Esophagus squamous epithelium (tissue), 4 donors: Measurements from ENCODE around the gene TMCC2.

Source experiments
- POLR2A ChIP-seq, 4 donors: fragments of 450-650 bp; IDR thresholded peaks; one replicate each; pipeline ENCODE4 v1.6.1; 2017; ENCODE audit warnings: antibody characterized with exemption in 4 of 4, mild to moderate bottlenecking in 4 of 4, moderate library complexity in 3 of 4
- TF ChIP-seq, protein P1 (sequence below), 6 experiments: fragments of 450-650 bp in 4 of 6; fragments of 200-600 bp in 2 of 6; sonication (generic) in 2 of 6; IDR thresholded peaks; one replicate each; pipeline ENCODE4 v1.5.1; 2016 to 2019; ENCODE audit warnings: antibody characterized with exemption in 6 of 6, mild to moderate bottlenecking in 4 of 6, moderate library complexity in 4 of 6

DNA sequence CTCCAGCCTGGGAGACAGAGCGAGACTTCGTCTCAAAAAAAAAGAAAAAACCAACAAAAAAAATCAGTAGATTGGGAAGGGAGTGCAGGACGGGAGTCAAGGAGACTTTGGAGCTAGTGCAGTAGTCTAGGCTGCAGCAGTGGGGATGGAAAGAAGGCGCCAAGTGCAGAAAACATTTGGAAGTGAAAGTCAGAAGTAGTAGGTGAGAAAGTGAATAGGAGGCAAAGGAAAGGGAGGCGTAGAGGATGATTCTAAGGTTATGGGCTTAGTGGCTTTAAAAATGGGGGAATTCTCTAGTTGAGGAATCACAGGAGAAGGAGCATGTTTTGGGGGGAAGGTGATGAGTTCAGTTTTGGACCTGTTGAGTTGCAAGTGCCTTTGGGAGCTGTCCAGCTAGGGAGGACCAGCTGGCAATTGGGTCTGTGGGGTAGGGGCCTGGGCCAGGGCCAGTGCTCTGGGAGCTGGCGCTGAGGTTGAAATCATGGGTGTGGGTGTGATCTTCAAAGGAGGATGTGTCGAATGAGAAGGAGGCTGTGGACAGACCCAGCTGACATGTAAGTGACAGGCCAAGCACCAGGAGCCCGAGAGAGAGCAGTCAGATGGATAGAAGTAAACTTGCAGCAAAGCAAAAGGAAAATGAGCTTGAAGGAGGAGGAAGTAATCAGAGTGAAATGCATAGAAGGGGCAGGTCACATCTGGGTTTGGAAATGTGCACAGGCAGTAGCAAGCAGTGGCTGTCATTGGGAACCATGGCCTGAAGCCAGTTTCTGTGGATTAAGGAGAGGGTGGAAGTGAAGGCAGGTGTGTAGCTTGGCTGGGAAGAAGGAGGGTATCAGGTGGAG, 15.8 kb downstream of the TMCC2 start:
- TF ChIP-seq, protein P1, sequence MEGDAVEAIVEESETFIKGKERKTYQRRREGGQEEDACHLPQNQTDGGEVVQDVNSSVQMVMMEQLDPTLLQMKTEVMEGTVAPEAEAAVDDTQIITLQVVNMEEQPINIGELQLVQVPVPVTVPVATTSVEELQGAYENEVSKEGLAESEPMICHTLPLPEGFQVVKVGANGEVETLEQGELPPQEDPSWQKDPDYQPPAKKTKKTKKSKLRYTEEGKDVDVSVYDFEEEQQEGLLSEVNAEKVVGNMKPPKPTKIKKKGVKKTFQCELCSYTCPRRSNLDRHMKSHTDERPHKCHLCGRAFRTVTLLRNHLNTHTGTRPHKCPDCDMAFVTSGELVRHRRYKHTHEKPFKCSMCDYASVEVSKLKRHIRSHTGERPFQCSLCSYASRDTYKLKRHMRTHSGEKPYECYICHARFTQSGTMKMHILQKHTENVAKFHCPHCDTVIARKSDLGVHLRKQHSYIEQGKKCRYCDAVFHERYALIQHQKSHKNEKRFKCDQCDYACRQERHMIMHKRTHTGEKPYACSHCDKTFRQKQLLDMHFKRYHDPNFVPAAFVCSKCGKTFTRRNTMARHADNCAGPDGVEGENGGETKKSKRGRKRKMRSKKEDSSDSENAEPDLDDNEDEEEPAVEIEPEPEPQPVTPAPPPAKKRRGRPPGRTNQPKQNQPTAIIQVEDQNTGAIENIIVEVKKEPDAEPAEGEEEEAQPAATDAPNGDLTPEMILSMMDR (IDR thresholded peaks at IDR 0.05) = no peak
- TF ChIP-seq POLR2A (IDR thresholded peaks at IDR 0.05) = no peak
